ENCODE data around the gene ASAP3. TPM values are rescaled to one million over a fixed set of nuclear protein-coding genes. Genes with fewer than 3 reads are reported as not detected.

ASAP3 gene
- total and polyA plus RNA-seq, 2 of the 13 experiments (the other 11 are each of a cell fraction or from before 2014, with no cell fraction given): 32.6 to 37.0 TPM

DNA sequence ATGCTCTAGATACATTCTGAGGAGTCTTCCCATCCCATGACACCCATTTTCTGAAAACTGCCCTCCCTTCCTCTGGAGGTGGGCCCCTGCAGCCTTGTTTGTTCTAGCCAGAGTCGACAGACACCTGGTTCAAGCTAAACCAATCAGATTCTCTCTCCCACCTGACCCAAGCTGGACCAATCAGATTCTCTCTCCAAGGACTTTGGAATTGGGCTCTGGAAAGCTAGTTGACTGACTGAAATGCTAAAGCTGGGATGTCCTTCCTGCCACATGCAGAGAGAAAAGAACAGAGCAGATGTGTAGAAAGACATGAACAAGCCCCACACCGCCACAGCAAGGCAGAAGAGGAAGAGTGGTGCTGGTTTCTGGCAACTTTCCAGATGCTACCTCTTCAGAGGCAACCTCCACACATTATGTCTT, 24.6 kb downstream of the ASAP3 start (continued):
- TF ChIP-seq GABPA (IDR thresholded peaks at IDR 0.05; ENCODE audit: low read depth, low read length): no peak
- TF ChIP-seq GABPA (CRISPR knock-in tag; IDR thresholded peaks at IDR 0.05; ENCODE audit: low read depth): 0 out of 2 replicates have a peak, but pooled peaks have one; percentile 25
- peak; percentile 71 for TF ChIP-seq KAT8 (CRISPR knock-in tag; IDR thresholded peaks at IDR 0.05)
- TF ChIP-seq ZNF670 (CRISPR knock-in tag; IDR thresholded peaks at IDR 0.05; ENCODE audit: borderline replicate concordance): no peak
- TF ChIP-seq, protein P1, sequence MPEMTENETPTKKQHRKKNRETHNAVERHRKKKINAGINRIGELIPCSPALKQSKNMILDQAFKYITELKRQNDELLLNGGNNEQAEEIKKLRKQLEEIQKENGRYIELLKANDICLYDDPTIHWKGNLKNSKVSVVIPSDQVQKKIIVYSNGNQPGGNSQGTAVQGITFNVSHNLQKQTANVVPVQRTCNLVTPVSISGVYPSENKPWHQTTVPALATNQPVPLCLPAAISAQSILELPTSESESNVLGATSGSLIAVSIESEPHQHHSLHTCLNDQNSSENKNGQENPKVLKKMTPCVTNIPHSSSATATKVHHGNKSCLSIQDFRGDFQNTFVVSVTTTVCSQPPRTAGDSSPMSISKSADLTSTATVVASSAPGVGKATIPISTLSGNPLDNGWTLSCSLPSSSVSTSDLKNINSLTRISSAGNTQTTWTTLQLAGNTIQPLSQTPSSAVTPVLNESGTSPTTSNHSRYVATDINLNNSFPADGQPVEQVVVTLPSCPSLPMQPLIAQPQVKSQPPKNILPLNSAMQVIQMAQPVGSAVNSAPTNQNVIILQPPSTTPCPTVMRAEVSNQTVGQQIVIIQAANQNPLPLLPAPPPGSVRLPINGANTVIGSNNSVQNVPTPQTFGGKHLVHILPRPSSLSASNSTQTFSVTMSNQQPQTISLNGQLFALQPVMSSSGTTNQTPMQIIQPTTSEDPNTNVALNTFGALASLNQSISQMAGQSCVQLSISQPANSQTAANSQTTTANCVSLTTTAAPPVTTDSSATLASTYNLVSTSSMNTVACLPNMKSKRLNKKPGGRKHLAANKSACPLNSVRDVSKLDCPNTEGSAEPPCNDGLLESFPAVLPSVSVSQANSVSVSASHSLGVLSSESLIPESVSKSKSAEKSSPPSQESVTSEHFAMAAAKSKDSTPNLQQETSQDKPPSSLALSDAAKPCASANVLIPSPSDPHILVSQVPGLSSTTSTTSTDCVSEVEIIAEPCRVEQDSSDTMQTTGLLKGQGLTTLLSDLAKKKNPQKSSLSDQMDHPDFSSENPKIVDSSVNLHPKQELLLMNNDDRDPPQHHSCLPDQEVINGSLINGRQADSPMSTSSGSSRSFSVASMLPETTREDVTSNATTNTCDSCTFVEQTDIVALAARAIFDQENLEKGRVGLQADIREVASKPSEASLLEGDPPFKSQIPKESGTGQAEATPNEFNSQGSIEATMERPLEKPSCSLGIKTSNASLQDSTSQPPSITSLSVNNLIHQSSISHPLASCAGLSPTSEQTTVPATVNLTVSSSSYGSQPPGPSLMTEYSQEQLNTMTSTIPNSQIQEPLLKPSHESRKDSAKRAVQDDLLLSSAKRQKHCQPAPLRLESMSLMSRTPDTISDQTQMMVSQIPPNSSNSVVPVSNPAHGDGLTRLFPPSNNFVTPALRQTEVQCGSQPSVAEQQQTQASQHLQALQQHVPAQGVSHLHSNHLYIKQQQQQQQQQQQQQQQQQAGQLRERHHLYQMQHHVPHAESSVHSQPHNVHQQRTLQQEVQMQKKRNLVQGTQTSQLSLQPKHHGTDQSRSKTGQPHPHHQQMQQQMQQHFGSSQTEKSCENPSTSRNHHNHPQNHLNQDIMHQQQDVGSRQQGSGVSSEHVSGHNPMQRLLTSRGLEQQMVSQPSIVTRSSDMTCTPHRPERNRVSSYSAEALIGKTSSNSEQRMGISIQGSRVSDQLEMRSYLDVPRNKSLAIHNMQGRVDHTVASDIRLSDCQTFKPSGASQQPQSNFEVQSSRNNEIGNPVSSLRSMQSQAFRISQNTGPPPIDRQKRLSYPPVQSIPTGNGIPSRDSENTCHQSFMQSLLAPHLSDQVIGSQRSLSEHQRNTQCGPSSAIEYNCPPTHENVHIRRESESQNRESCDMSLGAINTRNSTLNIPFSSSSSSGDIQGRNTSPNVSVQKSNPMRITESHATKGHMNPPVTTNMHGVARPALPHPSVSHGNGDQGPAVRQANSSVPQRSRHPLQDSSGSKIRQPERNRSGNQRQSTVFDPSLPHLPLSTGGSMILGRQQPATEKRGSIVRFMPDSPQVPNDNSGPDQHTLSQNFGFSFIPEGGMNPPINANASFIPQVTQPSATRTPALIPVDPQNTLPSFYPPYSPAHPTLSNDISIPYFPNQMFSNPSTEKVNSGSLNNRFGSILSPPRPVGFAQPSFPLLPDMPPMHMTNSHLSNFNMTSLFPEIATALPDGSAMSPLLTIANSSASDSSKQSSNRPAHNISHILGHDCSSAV (CRISPR knock-in tag; IDR thresholded peaks at IDR 0.05; ENCODE audit: borderline replicate concordance): no peak
- no peak for TF ChIP-seq ZNF441 (CRISPR knock-in tag; IDR thresholded peaks at IDR 0.05; ENCODE audit: borderline replicate concordance)
- TF ChIP-seq ZMYM4 (CRISPR knock-in tag; IDR thresholded peaks at IDR 0.05): peak; percentile 92
- no peak for TF ChIP-seq ERF (CRISPR knock-in tag; IDR thresholded peaks at IDR 0.05)
- TF ChIP-seq MAFK (conservative IDR thresholded peaks at IDR 0.05 in 1 of 2, IDR thresholded peaks at IDR 0.05 in 1 of 2; ENCODE audit: low read length in 2 of 2): no peak

All from HepG2 (cell line).